HG02885 (cell line): ENCODE measurements around the gene VLDLR.
"Not testable (repeated sequence)": the region's sequence is repeated elsewhere in the genome, so short reads cannot be mapped to it uniquely, and the experiment has no call there.

Source experiments
- ATAC-seq: cut with Tn5 transposase; IDR thresholded peaks from one replicate; pipeline ENCODE4 v1.9.1; 2021; ENCODE audit warnings: mild to moderate bottlenecking; ENCODE audit not compliant: unreplicated experiment, poor library complexity

The VLDLR gene

GRCh38 chr9:2700909-2701550 is 79.4 kb downstream of the VLDLR start:
- no peak for ATAC-seq

- no peak for ATAC-seq
These were observed 82.9 kb downstream of the VLDLR start for GRCh38 chr9:2704504-2704903.

DNA sequence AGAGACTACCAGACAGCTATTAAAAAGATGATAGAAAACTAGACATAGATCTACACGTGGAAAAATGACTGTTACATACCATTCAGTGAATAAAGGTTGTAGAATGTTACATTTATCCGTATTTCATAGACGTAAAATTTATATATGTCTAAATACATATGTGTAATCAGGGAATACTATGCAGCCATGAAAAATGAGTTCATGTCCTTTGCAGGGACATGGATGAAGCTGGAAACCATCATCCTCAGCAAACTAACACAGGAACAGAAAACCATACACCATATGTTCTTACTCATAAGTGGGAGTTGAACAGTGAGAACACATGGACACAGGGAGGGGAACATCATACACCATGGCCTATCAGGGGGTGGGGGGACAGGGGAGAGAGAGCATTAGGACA is 85.7 kb downstream of the VLDLR start:
- not testable (repeated sequence) for ATAC-seq
